Karpas-422 (cell line): Measurements from ENCODE around the gene HIGD1A. TPM values are rescaled to one million over a fixed set of nuclear protein-coding genes. Genes with fewer than 3 reads are reported as not detected.

Experiments used
- DNase-seq: peaks from one replicate; pipeline ENCODE4 v3.0.0-alpha.2; 2015
- H2AFZ ChIP-seq: fragments of 200-600 bp; sonication (generic); 2 replicates; pipeline ENCODE4 v1.6.1; 2014; ENCODE audit warnings: antibody characterized with exemption, low read length, mixed read lengths
- H3K27ac ChIP-seq: fragments of 200-600 bp; sonication (generic); 2 replicates; pipeline ENCODE4 v1.5.1; 2014; ENCODE audit warnings: mild to moderate bottlenecking, low read length, moderate library complexity
- H3K27me3 ChIP-seq: fragments of 200-600 bp; sonication (generic); 2 replicates; pipeline ENCODE4 v1.6.1; 2014; ENCODE audit warnings: low read length, mixed read lengths
- H3K36me3 ChIP-seq: fragments of 200-600 bp; sonication (generic); 2 replicates; pipeline ENCODE4 v1.6.1; 2014; ENCODE audit warnings: low read length, mixed read lengths; ENCODE audit not compliant: insufficient read depth
- H3K4me1 ChIP-seq: fragments of 200-600 bp; sonication (generic); 2 replicates; pipeline ENCODE4 v1.6.1; 2014; ENCODE audit warnings: mild to moderate bottlenecking, low read length, mixed read lengths
- H3K4me2 ChIP-seq: fragments of 200-600 bp; sonication (generic); 2 replicates; pipeline ENCODE4 v1.6.1; 2014; ENCODE audit warnings: low read length, low read depth, mild to moderate bottlenecking; ENCODE audit not compliant: poor library complexity, severe bottlenecking
- H3K4me3 ChIP-seq: fragments of 200-600 bp; sonication (generic); 2 replicates; pipeline ENCODE4 v1.5.1; 2014; ENCODE audit warnings: mild to moderate bottlenecking, antibody characterized with exemption, low read length, mixed read lengths
- H3K79me2 ChIP-seq: fragments of 200-600 bp; sonication (generic); 2 replicates; pipeline ENCODE4 v1.6.1; 2014; ENCODE audit warnings: mild to moderate bottlenecking, low read length, mixed read lengths
- H3K9ac ChIP-seq: fragments of 200-600 bp; sonication (generic); 2 replicates; pipeline ENCODE4 v1.6.0; 2014; ENCODE audit warnings: low read length
- H3K9me2 ChIP-seq: fragments of 200-600 bp; sonication (generic), shearing (Covaris generic); replicated peaks from 2 replicates; pipeline ENCODE4 v1.6.0; 2014; ENCODE audit warnings: mild to moderate bottlenecking, low read length, moderate library complexity; ENCODE audit not compliant: insufficient read depth
- H3K9me3 ChIP-seq: fragments of 300-700, 200-600 bp; sonication (generic); 2 replicates; pipeline ENCODE4 v1.6.1; 2014; ENCODE audit warnings: low read length, mixed read lengths
- H4K20me1 ChIP-seq: fragments of 200-600 bp; sonication (generic); 2 replicates; pipeline ENCODE4 v1.6.1; 2014; ENCODE audit warnings: mild to moderate bottlenecking, antibody characterized with exemption, low read length, low read depth; ENCODE audit not compliant: insufficient read depth
- total RNA-seq: library from RNA; depleted of rRNA; stranded (reverse); fragments of >200 nt; shearing (Covaris generic); gene quantifications from 2 replicates; pipeline ENCODE4 v1.2.3, GENCODE V29; 2014; ENCODE audit warnings: low replicate concordance

HIGD1A gene
- total RNA-seq, 1 experiment from 2014 or later: 207 TPM

- H4K20me1 ChIP-seq: no peaks in the 10 kb centered on the region
- no peak overlapping the region for H2AFZ ChIP-seq
- H3K9me2 ChIP-seq: no peaks in the 10 kb centered on the region
- peaks cover 12% of the 10 kb centered on the region; the same call in 1 of the 2 replicates for H3K36me3 ChIP-seq
- peaks cover 49% of the 10 kb centered on the region for H3K4me1 ChIP-seq
- DNase-seq: no peak
- H3K79me2 ChIP-seq: peaks cover 66% of the 10 kb centered on the region
- no peaks in the 10 kb centered on the region for H3K9me3 ChIP-seq
- no peak overlapping the region for H3K4me3 ChIP-seq
- peak overlapping the region; percentile 6; the same call in 1 of the 2 replicates for H3K27ac ChIP-seq
- H3K4me2 ChIP-seq: no peak overlapping the region
- no peak overlapping the region for H3K9ac ChIP-seq
- H3K27me3 ChIP-seq: no peaks in the 10 kb centered on the region
Measured at GRCh38 chr3:42800251-42800650, 4.0 kb downstream of the HIGD1A start.

GRCh38 chr3:42799376-42799775, 4.9 kb downstream of the HIGD1A start:
- Histone ChIP-seq H3K4me3 (no peak overlapping the region), H3K4me2 (no peak overlapping the region), H3K9me2 (no peaks in the 10 kb centered on the region), H3K27ac (no peak overlapping the region), H3K36me3 (peaks cover 18% of the 10 kb centered on the region), H3K79me2 (peaks cover 75% of the 10 kb centered on the region), H3K4me1 (peaks cover 42% of the 10 kb centered on the region), H2AFZ (no peak overlapping the region), H3K9me3 (no peaks in the 10 kb centered on the region), H4K20me1 (0 out of 2 replicates have a peak, but pooled peaks cover 4% of the 10 kb centered on the region), H3K9ac (no peak overlapping the region), H3K27me3 (no peaks in the 10 kb centered on the region)
- no peak for DNase-seq

GRCh38 chr3:42796332-42796885, 7.9 kb downstream of the HIGD1A start:
- peaks cover 35% of the 10 kb centered on the region for H3K36me3 ChIP-seq
- H3K4me2 ChIP-seq: no peak overlapping the region
- H2AFZ ChIP-seq: no peak overlapping the region
- no peak overlapping the region for H3K4me3 ChIP-seq
- H3K9me2 ChIP-seq: no peaks in the 10 kb centered on the region
- H3K79me2 ChIP-seq: peaks cover 70% of the 10 kb centered on the region
- peaks cover 24% of the 10 kb centered on the region for H3K4me1 ChIP-seq
- no peak overlapping the region for H3K27ac ChIP-seq
- no peaks in the 10 kb centered on the region for H3K9me3 ChIP-seq
- DNase-seq: no peak
- peaks cover 4% of the 10 kb centered on the region; the same call in 1 of the 2 replicates for H4K20me1 ChIP-seq
- no peaks in the 10 kb centered on the region for H3K27me3 ChIP-seq
- no peak overlapping the region for H3K9ac ChIP-seq

GRCh38 chr3:42795621-42796181, 8.6 kb downstream of the HIGD1A start:
- no peaks in the 10 kb centered on the region for H3K9me3 ChIP-seq
- no peak overlapping the region for H3K4me2 ChIP-seq
- H3K27ac ChIP-seq: no peak overlapping the region
- H3K9ac ChIP-seq: no peak overlapping the region
- peaks cover 36% of the 10 kb centered on the region for H3K36me3 ChIP-seq
- H3K4me1 ChIP-seq: peaks cover 17% of the 10 kb centered on the region
- H4K20me1 ChIP-seq: peaks cover 4% of the 10 kb centered on the region; the same call in 1 of the 2 replicates
- H3K4me3 ChIP-seq: no peak overlapping the region
- no peaks in the 10 kb centered on the region for H3K9me2 ChIP-seq
- no peaks in the 10 kb centered on the region for H3K27me3 ChIP-seq
- no peak overlapping the region for H2AFZ ChIP-seq
- DNase-seq: no peak
- H3K79me2 ChIP-seq: peaks cover 70% of the 10 kb centered on the region

- no peaks in the 10 kb centered on the region for H3K9me3 ChIP-seq
- peaks cover 80% of the 10 kb centered on the region for H3K79me2 ChIP-seq
- peaks cover 4% of the 10 kb centered on the region; the same call in 1 of the 2 replicates for H4K20me1 ChIP-seq
- H3K27ac ChIP-seq: no peak overlapping the region
- no peak overlapping the region for H3K9ac ChIP-seq
- no peak overlapping the region for H2AFZ ChIP-seq
- H3K36me3 ChIP-seq: peaks cover 53% of the 10 kb centered on the region
- no peak for DNase-seq
- peaks cover 3% of the 10 kb centered on the region for H3K4me1 ChIP-seq
- no peak overlapping the region for H3K4me2 ChIP-seq
- no peak overlapping the region for H3K4me3 ChIP-seq
- no peaks in the 10 kb centered on the region for H3K9me2 ChIP-seq
- H3K27me3 ChIP-seq: no peaks in the 10 kb centered on the region
Measured at GRCh38 chr3:42790714-42791229, 13.5 kb downstream of the HIGD1A start.

GRCh38 chr3:42786631-42787030, 17.7 kb downstream of the HIGD1A start:
- Histone ChIP-seq H2AFZ (no peak overlapping the region), H3K4me3 (no peak overlapping the region), H3K79me2 (peaks cover 58% of the 10 kb centered on the region), H3K36me3 (peaks cover 49% of the 10 kb centered on the region; the same call in 1 of the 2 replicates), H3K27ac (no peak overlapping the region), H3K4me1 (no peaks in the 10 kb centered on the region), H3K9ac (no peak overlapping the region), H3K9me2 (no peaks in the 10 kb centered on the region), H4K20me1 (peaks cover 6% of the 10 kb centered on the region; the same call in 1 of the 2 replicates), H3K9me3 (no peaks in the 10 kb centered on the region), H3K4me2 (no peak overlapping the region), H3K27me3 (no peaks in the 10 kb centered on the region)
- DNase-seq: no peak

GRCh38 chr3:42786212-42786611, 18.1 kb downstream of the HIGD1A start:
- Histone ChIP-seq H3K36me3 (peaks cover 45% of the 10 kb centered on the region; the same call in 1 of the 2 replicates), H2AFZ (no peak overlapping the region), H4K20me1 (peaks cover 6% of the 10 kb centered on the region; the same call in 1 of the 2 replicates), H3K27ac (no peak overlapping the region), H3K79me2 (peaks cover 54% of the 10 kb centered on the region), H3K9me3 (no peaks in the 10 kb centered on the region), H3K4me1 (no peaks in the 10 kb centered on the region), H3K9me2 (no peaks in the 10 kb centered on the region), H3K9ac (no peak overlapping the region), H3K4me2 (no peak overlapping the region), H3K27me3 (no peaks in the 10 kb centered on the region), H3K4me3 (no peak overlapping the region)
- no peak for DNase-seq

GRCh38 chr3:42780892-42781700, 23.2 kb downstream of the HIGD1A start:
- no peak overlapping the region for H3K9ac ChIP-seq
- H4K20me1 ChIP-seq: peaks cover 6% of the 10 kb centered on the region
- no peak overlapping the region for H2AFZ ChIP-seq
- peaks cover 31% of the 10 kb centered on the region; the same call in 1 of the 2 replicates for H3K36me3 ChIP-seq
- no peak overlapping the region for H3K4me3 ChIP-seq
- no peaks in the 10 kb centered on the region for H3K27me3 ChIP-seq
- peaks cover 24% of the 10 kb centered on the region for H3K79me2 ChIP-seq
- H3K4me1 ChIP-seq: no peaks in the 10 kb centered on the region
- H3K9me2 ChIP-seq: no peaks in the 10 kb centered on the region
- H3K27ac ChIP-seq: no peak overlapping the region
- no peak overlapping the region for H3K4me2 ChIP-seq
- no peaks in the 10 kb centered on the region for H3K9me3 ChIP-seq
- DNase-seq: peak; percentile 92
